Measurements from ENCODE around the gene HSPH1. TPM values are rescaled to one million over a fixed set of nuclear protein-coding genes. Genes with fewer than 3 reads are reported as not detected.

HSPH1 gene
- total RNA-seq, 2 donors from 2014 or later = 165 to 253 TPM

- H3K36me3 Mint-ChIP-seq = peaks cover 47 to 51% of the 10 kb centered on the region in 2 donors
- ATAC-seq = no peak
- H3K27ac Mint-ChIP-seq = peak overlapping the region; percentile 85 to 99
- no peaks in the 10 kb centered on the region for H3K9me3 Mint-ChIP-seq
- no peak for DNase-seq (ENCODE audit: low spot score in 2 of 2)
These were observed 2.4 kb downstream of the HSPH1 start for GRCh38 chr13:31159306-31159705.

GRCh38 chr13:31154939-31155338 is 6.8 kb downstream of the HSPH1 start:
- peak overlapping the region in 1 of 2 donors; percentile 4 for H3K27ac Mint-ChIP-seq
- no peaks in the 10 kb centered on the region for H3K9me3 Mint-ChIP-seq
- peak in 1 of 2 donors; percentile 23 for ATAC-seq
- peaks cover 43 to 66% of the 10 kb centered on the region in 2 donors for H3K36me3 Mint-ChIP-seq
- DNase-seq (ENCODE audit: low spot score in 2 of 2) = no peak

- Mint-ChIP-seq H3K9me3 (no peaks in the 10 kb centered on the region), H3K36me3 (peaks cover 37 to 59% of the 10 kb centered on the region in 2 donors), H3K27ac (no peak overlapping the region)
- DNase-seq (ENCODE audit: low spot score in 2 of 2) (no peak), ATAC-seq (no peak)
These were observed 9.9 kb downstream of the HSPH1 start for GRCh38 chr13:31151837-31152236.

- no peak for DNase-seq (ENCODE audit: low spot score in 2 of 2)
- Mint-ChIP-seq H3K27ac (peak overlapping the region in 1 of 2 donors; percentile 56), H3K9me3 (no peaks in the 10 kb centered on the region), H3K36me3 (peaks cover 39 to 69% of the 10 kb centered on the region in 2 donors)
- ATAC-seq = no peak
These were observed 11.3 kb downstream of the HSPH1 start for GRCh38 chr13:31150315-31150985.

DNA sequence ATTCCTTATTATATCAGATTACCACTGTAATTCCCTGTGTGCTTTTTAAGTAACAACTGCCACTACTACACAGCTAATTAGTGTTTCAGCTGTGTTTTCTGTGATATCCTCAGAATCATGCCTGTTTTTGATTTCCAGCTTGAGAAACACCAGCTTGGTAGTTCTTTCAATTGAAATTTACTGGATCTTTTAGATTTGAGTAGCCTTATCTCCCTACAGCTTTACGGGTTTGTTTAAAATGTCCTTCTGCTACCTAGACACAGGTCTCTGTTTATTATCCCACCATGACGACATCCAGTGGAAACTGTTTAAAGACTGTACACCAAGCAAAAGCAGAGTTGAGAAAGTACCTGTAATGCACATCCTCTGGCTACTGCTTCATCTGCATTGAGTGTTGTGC is 12.1 kb downstream of the HSPH1 start:
- DNase-seq (ENCODE audit: low spot score in 2 of 2) (no peak), ATAC-seq (no peak)
- H3K9me3 Mint-ChIP-seq = no peaks in the 10 kb centered on the region
- no peak overlapping the region for H3K27ac Mint-ChIP-seq
- H3K36me3 Mint-ChIP-seq = peaks cover 43 to 70% of the 10 kb centered on the region in 2 donors

DNA sequence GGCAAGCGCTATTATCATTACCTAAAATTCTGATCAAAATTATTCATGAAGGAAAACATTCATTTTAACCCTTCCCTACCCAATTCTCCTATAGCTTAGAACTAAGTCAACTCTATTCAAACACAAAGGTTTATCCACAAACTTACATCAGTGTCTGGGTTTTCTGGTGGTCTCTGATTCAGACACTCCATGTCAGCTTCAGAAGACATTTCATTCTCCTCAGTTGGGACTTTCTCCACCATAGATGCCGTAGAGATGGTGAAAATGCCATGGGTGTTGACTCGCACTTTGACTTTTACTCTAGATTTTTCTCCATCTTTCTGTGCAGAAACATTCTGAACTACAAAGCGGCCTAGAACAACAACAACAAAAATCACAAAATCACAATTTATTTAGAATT is 16.3 kb downstream of the HSPH1 start:
- ATAC-seq (no peak), DNase-seq (ENCODE audit: low spot score in 2 of 2) (no peak)
- H3K36me3 Mint-ChIP-seq = peaks cover 39 to 69% of the 10 kb centered on the region in 2 donors
- H3K27ac Mint-ChIP-seq = peak overlapping the region; percentile 69 to 70
- H3K9me3 Mint-ChIP-seq = no peaks in the 10 kb centered on the region

- H3K27ac Mint-ChIP-seq = peak overlapping the region in 1 of 2 donors; percentile 0
- peaks cover 31 to 57% of the 10 kb centered on the region in 2 donors for H3K36me3 Mint-ChIP-seq
- no peak for DNase-seq (ENCODE audit: low spot score in 2 of 2)
- peak in 1 of 2 donors; percentile 61 for ATAC-seq
- H3K9me3 Mint-ChIP-seq = no peaks in the 10 kb centered on the region
These were observed 23.2 kb downstream of the HSPH1 start for GRCh38 chr13:31138515-31138914.

DNA sequence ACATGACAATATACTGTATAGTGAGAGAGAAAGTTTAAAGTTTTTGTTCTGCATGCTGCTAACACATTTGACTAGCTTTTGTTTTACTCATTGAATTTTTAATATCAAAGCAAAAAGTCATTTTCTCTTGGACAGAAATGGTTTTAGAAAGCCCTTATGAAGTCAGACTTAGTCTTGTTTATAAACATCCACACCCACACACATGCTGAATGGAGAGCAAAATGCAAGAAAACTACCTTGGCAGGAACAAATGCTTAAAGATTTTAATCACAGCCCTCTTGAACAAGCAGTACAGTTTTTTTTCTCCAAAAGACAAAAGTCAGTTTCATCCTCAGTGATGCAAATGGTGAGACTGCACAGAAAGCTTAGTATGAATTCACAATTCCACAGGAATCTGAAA is 25.0 kb downstream of the HSPH1 start:
- no peaks in the 10 kb centered on the region for H3K9me3 Mint-ChIP-seq
- H3K27ac Mint-ChIP-seq = no peak overlapping the region
- H3K36me3 Mint-ChIP-seq = peaks cover 22 to 48% of the 10 kb centered on the region in 2 donors
- DNase-seq (ENCODE audit: low spot score in 2 of 2) (no peak), ATAC-seq (no peak)

DNA sequence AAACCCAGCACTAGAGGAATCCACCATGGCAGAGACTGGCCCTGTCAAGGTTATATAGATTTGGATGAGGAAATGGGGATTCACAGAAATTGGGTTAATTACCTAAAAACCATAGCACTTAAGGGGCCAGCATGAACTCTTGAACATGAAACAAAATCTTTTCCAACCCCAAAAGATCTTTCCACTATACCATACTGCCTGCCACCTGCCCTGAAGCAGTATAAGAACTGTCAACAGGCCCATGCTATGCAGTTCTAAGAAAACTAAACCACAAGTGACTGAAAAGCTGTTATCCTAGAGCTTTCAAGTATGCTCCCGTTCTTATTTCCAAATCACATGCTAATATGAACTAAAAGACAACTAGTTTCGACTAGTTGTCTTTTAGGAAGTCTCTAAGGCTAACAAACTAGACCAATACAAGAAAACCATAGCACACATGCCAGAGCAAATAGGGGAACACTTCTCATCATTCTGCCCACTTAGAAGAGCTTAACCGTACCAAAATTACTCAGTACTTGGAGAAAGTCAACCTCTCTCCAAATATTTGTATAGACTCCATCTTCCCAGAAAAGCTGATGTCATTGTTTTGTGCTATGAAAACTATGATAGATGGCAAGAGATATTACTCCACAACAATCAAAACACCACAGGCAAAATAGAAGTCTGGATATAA is 27.5 kb downstream of the HSPH1 start:
- H3K27ac Mint-ChIP-seq = peak overlapping the region; percentile 36 to 86
- no peaks in the 10 kb centered on the region for H3K9me3 Mint-ChIP-seq
- H3K36me3 Mint-ChIP-seq = peaks cover 17 to 29% of the 10 kb centered on the region in 2 donors
- ATAC-seq (peak; percentile 46 to 79), DNase-seq (ENCODE audit: low spot score in 2 of 2) (no peak)

- Mint-ChIP-seq H3K9me3 (no peaks in the 10 kb centered on the region), H3K27ac (peak overlapping the region; percentile 36 to 86), H3K36me3 (peaks cover 14 to 26% of the 10 kb centered on the region in 2 donors)
- DNase-seq (ENCODE audit: low spot score in 2 of 2) (no peak), ATAC-seq (no peak)
These were observed 28.1 kb downstream of the HSPH1 start for GRCh38 chr13:31133621-31134020.

DNA sequence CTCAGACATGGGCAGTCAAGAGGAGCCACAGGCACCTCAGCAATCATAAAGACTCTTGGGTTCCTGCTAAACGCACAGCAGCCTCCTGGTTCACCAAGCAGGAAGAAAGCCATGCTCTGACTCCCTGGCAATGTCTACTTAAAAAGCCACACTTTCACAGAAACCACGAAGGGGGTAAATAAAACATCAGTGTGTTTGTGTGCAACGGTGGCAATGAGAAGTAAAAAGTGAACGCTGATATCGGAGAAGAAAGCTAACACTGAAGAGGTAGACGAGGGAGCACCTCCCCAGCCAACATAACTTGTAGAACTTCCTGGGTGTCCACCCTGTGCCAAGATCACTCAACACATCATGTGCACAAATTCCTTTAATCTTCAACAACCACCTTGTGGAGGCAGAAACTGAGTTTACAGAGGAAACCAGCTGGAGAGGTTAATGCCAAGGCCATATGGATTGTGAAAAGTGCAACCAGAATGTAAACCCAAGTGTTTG is 30.2 kb downstream of the HSPH1 start:
- no peaks in the 10 kb centered on the region for H3K9me3 Mint-ChIP-seq
- no peak for ATAC-seq
- no peak overlapping the region for H3K27ac Mint-ChIP-seq
- H3K36me3 Mint-ChIP-seq = peaks cover 0 to 15% of the 10 kb centered on the region in 2 donors
- no peak for DNase-seq (ENCODE audit: low spot score in 2 of 2)

- no peak for ATAC-seq
These were observed 32.3 kb downstream of the HSPH1 start for GRCh38 chr13:31129419-31129818.

DNA sequence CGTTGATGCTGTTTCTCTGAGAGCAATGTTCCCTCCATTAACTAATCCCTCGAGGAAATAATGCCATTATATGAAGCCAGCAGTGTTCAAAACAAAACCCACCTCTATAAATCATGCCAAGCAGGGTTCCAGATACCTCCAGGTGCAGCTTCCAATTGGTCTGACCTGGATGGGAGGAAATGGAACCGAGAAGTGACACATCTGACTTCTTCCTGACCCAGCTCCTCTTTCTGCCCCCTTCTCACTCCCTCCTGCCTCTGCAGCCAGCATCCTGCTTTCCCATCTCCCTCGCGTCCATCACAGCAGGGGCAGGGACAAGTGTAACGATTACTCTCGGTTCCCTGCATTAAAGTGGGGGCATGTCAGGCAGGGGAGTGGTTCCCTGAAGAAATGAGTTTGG is 37.5 kb downstream of the HSPH1 start:
- H3K9me3 Mint-ChIP-seq = no peaks in the 10 kb centered on the region
- no peaks in the 10 kb centered on the region for H3K36me3 Mint-ChIP-seq
- no peak overlapping the region for H3K27ac Mint-ChIP-seq
- ATAC-seq (no peak), DNase-seq (ENCODE audit: low spot score in 2 of 2) (no peak)

More at GRCh38 chr13:31129419-31129818, 32.3 kb downstream of the HSPH1 start:
- DNase-seq (ENCODE audit: low spot score in 2 of 2) = no peak
- H3K36me3 Mint-ChIP-seq = peaks cover 0 to 11% of the 10 kb centered on the region in 2 donors
- no peaks in the 10 kb centered on the region for H3K9me3 Mint-ChIP-seq
- H3K27ac Mint-ChIP-seq = no peak overlapping the region

- no peak for ATAC-seq
- DNase-seq (ENCODE audit: low spot score in 2 of 2) = no peak
- H3K9me3 Mint-ChIP-seq = no peaks in the 10 kb centered on the region
- H3K36me3 Mint-ChIP-seq = no peaks in the 10 kb centered on the region
- no peak overlapping the region for H3K27ac Mint-ChIP-seq
These were observed 39.0 kb downstream of the HSPH1 start for GRCh38 chr13:31122544-31123260.

GRCh38 chr13:31122143-31122542 is 39.6 kb downstream of the HSPH1 start:
- Mint-ChIP-seq H3K36me3 (no peaks in the 10 kb centered on the region), H3K9me3 (no peaks in the 10 kb centered on the region), H3K27ac (no peak overlapping the region)
- no peak for ATAC-seq
- no peak for DNase-seq (ENCODE audit: low spot score in 2 of 2)

DNA sequence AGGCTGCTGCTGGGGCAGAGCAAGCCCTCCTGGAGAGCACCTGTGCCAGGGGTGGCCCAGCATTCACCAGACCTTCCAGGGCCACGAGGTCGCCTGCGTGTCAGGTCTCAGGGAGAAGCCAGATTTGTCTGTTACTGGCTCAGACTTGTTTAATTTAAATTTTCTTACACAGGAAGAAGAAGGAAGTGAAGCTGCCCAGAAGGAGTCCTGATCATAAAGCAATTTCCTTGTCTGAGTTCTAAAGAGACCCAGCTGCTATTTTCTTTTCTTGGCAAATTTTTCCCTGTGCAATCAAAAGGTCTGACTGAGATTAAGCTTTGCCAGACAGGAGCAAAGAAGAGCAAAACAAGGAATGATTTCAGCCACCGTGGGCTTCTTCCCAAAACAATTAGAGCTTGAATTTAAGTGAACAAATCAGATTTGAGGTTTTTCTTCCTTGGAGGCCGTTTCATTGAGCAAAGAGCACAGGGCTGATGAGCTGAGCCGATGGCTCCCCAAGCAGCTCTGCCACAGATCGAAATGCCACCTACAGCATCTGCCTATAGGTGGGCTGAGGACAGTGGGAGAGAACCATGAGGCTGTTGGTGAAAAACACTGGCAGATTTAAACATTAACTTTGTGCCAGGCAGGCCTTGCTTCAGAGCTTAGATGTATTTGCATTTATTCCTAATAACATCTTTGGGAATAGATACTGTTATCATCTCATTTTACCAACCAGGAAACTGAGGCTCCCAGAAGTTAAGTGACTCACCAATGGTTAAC is 40.1 kb downstream of the HSPH1 start:
- H3K27ac Mint-ChIP-seq = no peak overlapping the region
- no peaks in the 10 kb centered on the region for H3K9me3 Mint-ChIP-seq
- ATAC-seq (no peak), DNase-seq (ENCODE audit: low spot score in 2 of 2) (no peak)
- H3K36me3 Mint-ChIP-seq = no peaks in the 10 kb centered on the region

Measured in activated naive CD4-positive, alpha-beta T cell treated with anti-CD3 and anti-CD28 coated beads, Interleukin-2, amount 50 U/mL, for 72 hours (primary cell).